Caco-2 (cell line): Measurements from ENCODE around the gene PSMF1. TPM values are rescaled to one million over a fixed set of nuclear protein-coding genes. Genes with fewer than 3 reads are reported as not detected.

Experiments used
- BruUV-seq: library from RNA; stranded (reverse); fragments of 400-500 nt; replicated peaks from 2 replicates; lab custom pipeline; 2021; lab: Mats Ljungman, UMichigan
- CTCF ChIA-PET: fragments of 300-600 bp; sonication (Branson Sonifier 250); formaldehyde crosslinking; loops from one replicate; lab custom pipeline; 2022; ENCODE audit warnings: antibody characterized with exemption; lab: Charles Lee
- POLR2A ChIA-PET: fragments of 300-600 bp; sonication (Branson Sonifier 250); formaldehyde crosslinking; loops from one replicate; lab custom pipeline; 2022; ENCODE audit warnings: antibody characterized with exemption; lab: Charles Lee
- DNase-seq, 2 experiments: peaks; one replicate each; pipeline versions ENCODE4 v3.0.0 to v3.0.0-alpha.2; 2020 to 2022
- H3K27me3 ChIP-seq: replicated peaks from 2 replicates; pipeline ENCODE4 v1.6.0; 2011; ENCODE audit warnings: low read length; ENCODE audit not compliant: control insufficient read depth, insufficient read depth
- H3K36me3 ChIP-seq: 2 replicates; pipeline ENCODE4 v1.5.1; 2011; ENCODE audit warnings: low read length; ENCODE audit not compliant: control insufficient read depth, insufficient read depth
- H3K4me1 ChIP-seq: fragments of 250-450 bp; sonication (Bioruptor Pico); 2 replicates; pipeline ENCODE4 v1.5.1; 2020; ENCODE audit warnings: mild to moderate bottlenecking
- H3K4me3 ChIP-seq: 2 replicates; pipeline ENCODE4 v1.5.1; 2011; ENCODE audit warnings: low read depth, mild to moderate bottlenecking, control low read depth, low read length
- H3K9me3 ChIP-seq: fragments of 250-450 bp; sonication (Bioruptor Pico); 2 replicates; pipeline ENCODE4 v1.5.1; 2020; ENCODE audit warnings: mild to moderate bottlenecking, moderate library complexity
- H3K27ac Mint-ChIP-seq: one replicate; pipeline ENCODE4 v1.8.0; 2022; ENCODE audit warnings: mixed read lengths; ENCODE audit not compliant: unreplicated experiment
- H3K27me3 Mint-ChIP-seq: one replicate; pipeline ENCODE4 v1.8.0; 2022; ENCODE audit warnings: mixed read lengths; ENCODE audit not compliant: insufficient read depth, unreplicated experiment
- H3K36me3 Mint-ChIP-seq: one replicate; pipeline ENCODE4 v1.8.0; 2022; ENCODE audit warnings: mild to moderate bottlenecking, mixed read lengths; ENCODE audit not compliant: insufficient read depth, unreplicated experiment
- H3K4me1 Mint-ChIP-seq: one replicate; pipeline ENCODE4 v1.8.0; 2022; ENCODE audit warnings: low read depth, mixed read lengths; ENCODE audit not compliant: unreplicated experiment
- H3K4me3 Mint-ChIP-seq: one replicate; pipeline ENCODE4 v1.8.0; 2022; ENCODE audit warnings: mild to moderate bottlenecking, moderate library complexity, mixed read lengths; ENCODE audit not compliant: unreplicated experiment
- H3K9me3 Mint-ChIP-seq: one replicate; pipeline ENCODE4 v1.8.0; 2022; ENCODE audit warnings: mixed read lengths; ENCODE audit not compliant: unreplicated experiment
- CTCF ChIP-seq, 2 experiments: fragments of 200-600 bp in 1 of 2; IDR thresholded peaks; 1 replicate in 1 of 2; 2 replicates in 1 of 2; pipeline versions ENCODE4 v1.5.1 to v1.8.0; 2011 to 2022; ENCODE audit warnings: antibody characterized with exemption in 1 of 2, control low read depth in 1 of 2, inconsistent platforms in 1 of 2, low read depth in 1 of 2, low read length in 1 of 2, mild to moderate bottlenecking in 1 of 2, moderate library complexity in 1 of 2; ENCODE audit not compliant: insufficient read depth in 1 of 2, severe bottlenecking in 1 of 2, unreplicated experiment in 1 of 2
- intact Hi-C: fragments of 100-400 bp; cut with micrococcal nuclease; formaldehyde crosslinking; loops from one replicate; pipeline ENCODE4 v1.10.0; 2022; ENCODE audit not compliant: unreplicated experiment
- total RNA-seq: library from RNA; stranded (reverse); gene quantifications from 2 replicates; pipeline ENCODE4 v1.2.3, GENCODE V29; 2022

PSMF1 gene
- total RNA-seq, 1 experiment from 2014 or later = 141 TPM

- peaks cover 4% of the 10 kb centered on the region for H3K36me3 ChIP-seq
- BruUV-seq = TSS peak; percentile 23
- Mint-ChIP-seq H3K27me3 (no peaks in the 10 kb centered on the region), H3K9me3 (no peaks in the 10 kb centered on the region), H3K36me3 (peaks cover 60% of the 10 kb centered on the region), H3K4me1 (no peaks in the 10 kb centered on the region), H3K27ac (no peak overlapping the region), H3K4me3 (no peak overlapping the region)
- ChIA-PET POLR2A (no interaction called here), CTCF (no interaction called here)
- H3K4me3 ChIP-seq = no peak overlapping the region
- no peaks in the 10 kb centered on the region for H3K27me3 ChIP-seq
- TF ChIP-seq CTCF (IDR thresholded peaks at IDR 0.05; ENCODE audit: insufficient read depth in 1 of 2, low read depth in 1 of 2, low read length in 1 of 2, severe bottlenecking in 1 of 2, unreplicated experiment in 1 of 2) = no peak
- H3K9me3 ChIP-seq = no peaks in the 10 kb centered on the region
- H3K4me1 ChIP-seq = no peaks in the 10 kb centered on the region
- no peak for DNase-seq
- intact Hi-C loops = no loop called here
Observed at GRCh38 chr20:1166948-1167720, 48.7 kb downstream of the PSMF1 start.

GRCh38 chr20:1169224-1169623 is 50.8 kb downstream of the PSMF1 start:
- ChIA-PET POLR2A (no interaction called here), CTCF (no interaction called here)
- no peak overlapping the region for H3K4me3 ChIP-seq
- Mint-ChIP-seq H3K4me3 (no peak overlapping the region), H3K36me3 (peaks cover 55% of the 10 kb centered on the region), H3K27ac (no peak overlapping the region), H3K4me1 (no peaks in the 10 kb centered on the region), H3K9me3 (no peaks in the 10 kb centered on the region), H3K27me3 (no peaks in the 10 kb centered on the region)
- no peak for TF ChIP-seq CTCF (IDR thresholded peaks at IDR 0.05; ENCODE audit: insufficient read depth in 1 of 2, low read depth in 1 of 2, low read length in 1 of 2, severe bottlenecking in 1 of 2, unreplicated experiment in 1 of 2)
- H3K4me1 ChIP-seq = no peaks in the 10 kb centered on the region
- H3K9me3 ChIP-seq = no peaks in the 10 kb centered on the region
- H3K36me3 ChIP-seq = peaks cover 4% of the 10 kb centered on the region
- BruUV-seq = no TSS peak
- H3K27me3 ChIP-seq = no peaks in the 10 kb centered on the region
- intact Hi-C loops = no loop called here
- DNase-seq = no peak

GRCh38 chr20:1171461-1172093 is 53.2 kb downstream of the PSMF1 start:
- no peak overlapping the region for H3K4me3 ChIP-seq
- H3K27me3 Mint-ChIP-seq = no peaks in the 10 kb centered on the region
- intact Hi-C loops = no loop called here
- ChIA-PET CTCF (no interaction called here), POLR2A (no interaction called here)
- DNase-seq = peak; percentile 66 to 76
- no peaks in the 10 kb centered on the region for H3K4me1 Mint-ChIP-seq
- H3K4me1 ChIP-seq = no peaks in the 10 kb centered on the region
- TF ChIP-seq CTCF (IDR thresholded peaks at IDR 0.05; ENCODE audit: insufficient read depth in 1 of 2, low read depth in 1 of 2, low read length in 1 of 2, severe bottlenecking in 1 of 2, unreplicated experiment in 1 of 2) = no peak
- peaks cover 38% of the 10 kb centered on the region for H3K36me3 Mint-ChIP-seq
- H3K9me3 ChIP-seq = no peaks in the 10 kb centered on the region
- no peak overlapping the region for H3K4me3 Mint-ChIP-seq
- peaks cover 2% of the 10 kb centered on the region for H3K36me3 ChIP-seq
- no peaks in the 10 kb centered on the region for H3K9me3 Mint-ChIP-seq
- no TSS peak for BruUV-seq
- H3K27ac Mint-ChIP-seq = no peak overlapping the region
- no peaks in the 10 kb centered on the region for H3K27me3 ChIP-seq
